Kasumi-1 (cell line): ENCODE data around the gene PDZRN3.

Source experiments
- DNase-seq, 2 experiments: peaks; one replicate each; lab custom pipeline; 2025; lab: John Stamatoyannopoulos, UW

Gene PDZRN3

GRCh38 chr3:73415118-73415517 is 209.6 kb downstream of the PDZRN3 start:
- DNase-seq = no peak

DNA sequence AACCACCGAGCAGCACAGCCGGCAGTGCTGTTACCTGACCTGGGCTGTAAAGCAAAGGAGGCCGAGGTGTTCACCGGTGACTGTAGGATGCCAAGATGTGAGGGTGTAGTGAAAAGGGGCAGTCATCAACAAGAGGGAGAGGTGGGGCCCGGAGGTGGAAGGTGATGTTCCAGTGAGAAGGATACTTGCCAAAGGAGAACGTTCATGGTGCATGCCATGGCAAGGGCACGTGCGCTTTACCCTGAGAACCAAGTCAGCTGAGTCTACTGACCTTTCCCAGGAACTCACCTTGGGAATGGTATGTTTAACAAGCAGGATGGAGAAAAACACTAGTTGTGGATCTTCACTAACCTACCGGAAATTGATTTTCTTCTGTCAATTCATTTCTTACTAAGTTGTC is 211.1 kb downstream of the PDZRN3 start:
- DNase-seq = no peak

GRCh38 chr3:73411993-73412392 is 212.7 kb downstream of the PDZRN3 start:
- DNase-seq = no peak

GRCh38 chr3:73411545-73411944 is 213.2 kb downstream of the PDZRN3 start:
- DNase-seq = no peak

DNA sequence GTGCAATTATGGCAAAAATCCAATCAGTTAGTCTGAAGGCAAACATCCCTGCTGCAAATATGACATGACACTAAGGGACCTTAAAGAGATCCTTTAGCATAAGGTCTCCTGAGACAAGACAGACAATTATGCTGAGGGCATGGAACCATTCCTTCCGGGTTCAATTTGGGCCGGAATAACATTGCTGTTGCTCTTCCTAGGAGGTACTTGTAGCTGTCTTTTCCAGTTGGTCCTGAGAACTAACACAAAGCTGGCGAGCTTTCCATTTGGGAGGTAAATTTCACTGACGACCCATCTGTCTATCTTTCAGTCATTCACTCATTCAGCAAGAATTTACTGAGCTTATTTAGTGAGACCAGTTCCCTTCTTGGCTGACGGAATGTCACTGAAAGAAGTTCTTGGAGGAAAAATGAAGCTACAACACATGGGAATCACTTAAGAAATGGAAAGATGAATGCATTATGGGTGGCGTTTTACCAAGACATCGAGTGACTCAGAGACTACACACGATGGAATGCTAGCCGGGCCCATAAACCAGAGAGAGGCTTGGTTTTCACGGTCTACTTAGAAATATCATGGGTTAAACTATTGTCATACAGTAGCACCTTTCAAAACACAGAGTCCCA is 215.5 kb downstream of the PDZRN3 start:
- no peak for DNase-seq

GRCh38 chr3:73408634-73409033 is 216.1 kb downstream of the PDZRN3 start:
- DNase-seq = no peak

- DNase-seq = no peak
These were observed 217.2 kb downstream of the PDZRN3 start for GRCh38 chr3:73407577-73407976.

GRCh38 chr3:73405853-73406252 is 218.9 kb downstream of the PDZRN3 start:
- no peak for DNase-seq

- no peak for DNase-seq
These were observed 219.7 kb downstream of the PDZRN3 start for GRCh38 chr3:73405000-73405399.

- DNase-seq = no peak
These were observed 220.3 kb downstream of the PDZRN3 start for GRCh38 chr3:73404435-73404834.

GRCh38 chr3:73403444-73403843 is 221.3 kb downstream of the PDZRN3 start:
- DNase-seq = no peak

GRCh38 chr3:73401616-73402279 is 223.0 kb downstream of the PDZRN3 start:
- DNase-seq = no peak

- DNase-seq = no peak
These were observed 223.7 kb downstream of the PDZRN3 start for GRCh38 chr3:73401059-73401458.

DNA sequence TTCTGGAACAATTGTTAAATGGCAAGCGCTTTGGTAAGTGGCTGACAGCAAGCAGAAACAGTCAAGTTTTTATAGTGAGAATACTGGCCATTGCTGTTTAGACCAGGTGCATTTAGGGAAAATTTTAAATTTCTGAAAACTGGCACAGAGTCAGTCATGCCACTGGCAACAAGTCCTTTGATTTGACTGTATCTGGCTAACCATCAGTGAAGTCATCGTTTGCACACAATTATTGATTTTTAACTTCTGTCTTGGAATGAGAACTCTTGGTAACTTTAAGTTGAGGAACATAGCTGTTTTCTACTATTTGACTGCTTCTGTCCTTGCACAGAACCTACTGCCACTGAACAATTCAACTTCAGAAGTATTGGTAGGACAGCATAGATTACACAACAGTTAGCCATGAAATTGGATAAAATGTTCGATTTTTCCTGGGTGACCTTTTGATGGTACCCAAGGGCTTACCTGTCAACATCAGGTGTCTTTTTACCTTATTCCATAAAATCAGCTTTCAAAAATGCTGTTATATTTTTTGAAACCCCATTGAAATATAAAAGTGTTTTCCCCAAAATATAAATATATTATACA is 225.0 kb downstream of the PDZRN3 start:
- no peak for DNase-seq

DNA sequence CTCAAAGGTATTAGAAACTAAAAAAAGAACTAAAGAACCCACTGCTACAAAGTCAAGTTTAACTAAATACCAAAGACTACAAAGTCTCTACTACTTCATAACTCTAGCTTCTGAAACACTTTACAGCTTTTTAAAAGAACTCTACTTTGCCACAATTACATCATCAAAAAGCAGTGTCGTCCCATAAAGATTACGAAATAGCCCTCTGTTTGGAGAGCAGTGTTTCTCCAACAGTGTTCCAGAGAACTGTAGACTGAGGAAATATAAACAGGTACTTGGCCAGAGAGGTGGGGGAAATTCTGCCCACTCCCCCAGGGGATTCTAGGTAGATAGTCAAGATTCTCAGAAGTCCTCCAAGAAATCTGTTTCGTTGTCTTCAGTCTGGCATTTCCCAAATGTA is 225.6 kb downstream of the PDZRN3 start:
- no peak for DNase-seq

- no peak for DNase-seq
These were observed 226.7 kb downstream of the PDZRN3 start for GRCh38 chr3:73398084-73398483.

- DNase-seq = no peak
These were observed 230.5 kb downstream of the PDZRN3 start for GRCh38 chr3:73394240-73394639.

DNA sequence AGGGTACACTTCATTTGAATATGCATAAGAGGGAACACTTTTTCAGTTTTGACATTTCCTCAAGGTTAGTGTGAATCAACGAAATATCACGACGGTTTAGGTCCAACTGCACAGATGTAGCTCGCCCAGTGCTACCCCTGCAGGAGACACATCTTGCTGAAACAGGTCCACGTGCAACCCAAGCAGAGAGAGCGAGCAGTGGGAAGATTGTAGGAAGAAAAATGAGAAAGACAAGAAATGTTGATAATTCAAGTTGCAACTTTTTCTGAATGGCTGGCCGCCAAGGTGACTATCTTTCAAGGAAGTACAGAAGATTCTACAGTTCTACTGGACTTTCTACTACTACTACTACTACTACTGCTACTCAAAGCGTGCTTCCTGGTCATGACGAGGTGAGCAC is 231.7 kb downstream of the PDZRN3 start:
- no peak for DNase-seq

DNA sequence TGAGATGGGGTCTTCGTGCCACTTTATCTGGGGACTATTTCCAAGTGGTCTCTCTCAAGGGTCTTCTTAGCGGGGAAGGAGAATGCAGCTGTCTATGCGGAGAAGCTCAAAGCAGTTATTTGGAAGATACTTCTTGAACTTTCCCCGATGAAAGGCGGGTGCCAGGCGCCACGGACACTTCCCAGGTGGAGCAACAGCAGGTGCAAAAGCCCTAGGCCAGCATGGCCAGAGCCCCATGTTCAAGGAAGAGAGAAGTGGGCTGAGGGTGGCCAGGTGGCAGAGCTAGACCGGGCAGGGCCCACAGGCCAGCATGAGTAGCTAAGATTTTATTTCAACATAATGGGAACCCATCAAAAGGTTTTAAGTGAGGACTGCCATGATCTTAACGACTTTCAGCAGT is 232.8 kb downstream of the PDZRN3 start:
- no peak for DNase-seq

DNA sequence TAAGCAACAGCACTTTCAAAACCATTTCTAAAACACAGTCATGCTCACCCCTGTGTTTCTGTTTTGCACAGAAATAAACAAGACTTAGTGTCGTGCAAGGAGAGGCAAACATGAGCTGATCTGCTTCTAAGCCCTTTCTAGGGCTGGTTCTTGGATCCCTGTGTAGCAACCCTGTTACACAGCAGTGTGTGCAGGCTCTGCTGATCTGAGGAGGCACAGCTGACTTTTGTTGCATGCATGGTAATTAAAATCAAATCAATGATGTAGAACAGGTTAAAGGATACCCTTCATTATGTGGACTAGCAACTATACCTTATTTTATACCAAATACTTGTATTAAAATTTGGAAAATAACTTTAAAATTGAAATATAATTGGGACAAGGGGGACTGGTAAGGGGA is 234.8 kb downstream of the PDZRN3 start:
- DNase-seq = no peak

- no peak for DNase-seq
These were observed 235.5 kb downstream of the PDZRN3 start for GRCh38 chr3:73389117-73389813.

- DNase-seq = no peak
These were observed 239.2 kb downstream of the PDZRN3 start for GRCh38 chr3:73385568-73385967.
